Cerebellar cortex (tissue), 1 donor: ENCODE results near the gene PLCXD1.
"Not testable (repeated sequence)": the region's sequence is repeated elsewhere in the genome, so short reads cannot be mapped to it uniquely, and the experiment has no call there.

ENCODE experiments used
- DNase-seq: peaks from one replicate; pipeline ENCODE4 v3.0.0-alpha.2; 2015; ENCODE audit warnings: low spot score

PLCXD1 gene

DNA sequence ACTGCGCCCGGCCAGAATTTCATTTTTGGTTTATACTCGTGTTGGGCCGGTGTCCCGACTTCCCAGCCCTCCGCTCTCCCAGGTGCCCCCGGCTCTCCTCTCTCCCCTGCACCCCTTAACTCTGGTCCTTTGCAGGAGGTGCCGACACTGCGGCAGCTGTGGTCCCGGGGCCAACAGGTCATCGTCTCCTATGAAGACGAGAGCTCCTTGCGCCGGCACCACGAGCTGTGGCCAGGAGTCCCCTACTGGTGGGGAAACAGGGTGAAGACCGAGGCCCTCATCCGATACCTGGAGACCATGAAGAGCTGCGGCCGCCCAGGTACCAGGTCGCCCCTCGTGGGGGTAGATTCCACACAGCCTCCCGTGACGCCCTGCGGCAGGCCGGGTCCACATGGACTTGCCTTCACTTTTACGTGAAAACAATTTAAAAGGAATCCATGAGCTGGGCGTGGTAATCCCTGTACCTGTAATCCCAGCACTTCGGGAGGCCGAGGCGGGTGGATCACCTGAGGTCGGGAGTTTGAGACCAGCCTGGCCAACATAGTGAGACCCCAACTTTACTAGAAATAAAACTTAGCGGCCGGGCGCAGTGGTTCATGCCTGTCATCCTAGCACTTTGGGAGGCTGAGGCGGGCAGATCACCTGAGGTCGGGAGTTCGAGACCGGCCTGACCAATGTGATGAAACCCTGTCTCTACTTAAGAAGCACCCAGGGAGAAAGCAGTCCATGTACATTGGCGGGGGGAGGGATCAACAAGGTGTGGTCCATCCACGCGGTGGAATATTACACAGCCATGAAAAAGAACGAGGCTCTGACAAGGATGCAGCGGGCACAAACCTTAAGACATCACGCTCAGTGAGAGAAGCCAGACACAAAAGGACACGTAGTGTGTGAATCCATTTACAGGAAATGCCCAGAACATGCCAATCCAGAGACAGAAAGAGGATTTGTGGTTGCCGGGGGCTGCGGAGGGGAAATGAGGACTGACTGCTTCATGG is 12.0 kb downstream of the PLCXD1 start:
- DNase-seq, result no peak

DNA sequence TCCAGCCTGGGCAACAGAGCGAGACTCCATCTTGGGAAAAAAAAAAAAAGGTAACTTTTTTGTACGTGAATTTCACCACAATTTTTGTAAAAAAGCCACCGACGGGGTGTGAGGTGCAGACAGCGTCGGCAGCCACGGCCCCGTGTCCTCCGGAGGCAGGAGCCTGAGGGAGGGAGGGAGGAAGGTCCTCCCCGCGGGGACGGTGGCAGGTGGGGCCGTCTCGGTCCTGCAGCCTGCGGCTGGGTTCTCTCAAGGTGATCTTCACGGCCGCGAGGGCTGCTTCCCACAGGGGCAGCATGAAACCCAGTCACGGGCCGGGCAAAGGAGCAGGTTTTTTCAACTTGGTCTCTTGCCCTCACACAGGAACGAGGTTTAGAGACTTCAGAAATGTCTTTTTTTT is 14.0 kb downstream of the PLCXD1 start:
- no peak for DNase-seq

GRCh38 chrX:298993-299392 is 17.8 kb downstream of the PLCXD1 start:
- no peak for DNase-seq

DNA sequence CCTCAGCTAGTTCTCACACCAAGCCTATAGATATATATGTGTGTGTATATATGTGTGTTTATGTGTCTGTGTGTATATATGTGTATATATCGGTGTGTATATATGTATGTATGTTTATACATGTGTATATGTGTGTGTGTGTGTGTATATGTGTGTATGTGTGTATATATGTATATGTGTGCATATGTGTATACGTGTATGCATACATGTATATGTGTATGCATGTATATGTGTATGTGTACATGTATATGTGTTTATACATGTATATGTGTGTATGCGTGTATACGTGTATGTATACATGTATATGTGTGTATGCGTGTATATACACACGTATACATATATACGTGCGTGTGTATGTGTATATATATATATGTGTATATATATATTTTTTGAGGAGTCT is 19.2 kb downstream of the PLCXD1 start:
- DNase-seq, result no peak

DNA sequence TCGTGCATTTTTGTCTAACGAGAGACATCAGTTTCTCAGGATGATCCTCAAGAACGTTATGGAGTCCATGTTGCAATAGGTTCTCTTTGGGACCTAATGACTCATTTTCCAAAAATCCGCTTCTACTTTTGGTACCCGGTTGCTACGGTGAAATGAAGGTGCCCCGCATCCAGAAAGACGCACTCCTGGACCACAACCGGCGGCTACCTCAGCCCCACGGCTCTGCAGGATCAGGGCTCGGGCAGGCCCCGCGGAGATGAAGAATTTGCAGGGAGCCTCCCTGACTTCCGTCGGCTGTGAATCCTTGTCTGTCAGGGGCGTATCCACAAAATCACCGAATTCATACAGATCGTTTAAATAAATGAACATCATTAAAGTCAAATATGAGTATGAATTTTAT is 21.8 kb downstream of the PLCXD1 start:
- no peak for DNase-seq

DNA sequence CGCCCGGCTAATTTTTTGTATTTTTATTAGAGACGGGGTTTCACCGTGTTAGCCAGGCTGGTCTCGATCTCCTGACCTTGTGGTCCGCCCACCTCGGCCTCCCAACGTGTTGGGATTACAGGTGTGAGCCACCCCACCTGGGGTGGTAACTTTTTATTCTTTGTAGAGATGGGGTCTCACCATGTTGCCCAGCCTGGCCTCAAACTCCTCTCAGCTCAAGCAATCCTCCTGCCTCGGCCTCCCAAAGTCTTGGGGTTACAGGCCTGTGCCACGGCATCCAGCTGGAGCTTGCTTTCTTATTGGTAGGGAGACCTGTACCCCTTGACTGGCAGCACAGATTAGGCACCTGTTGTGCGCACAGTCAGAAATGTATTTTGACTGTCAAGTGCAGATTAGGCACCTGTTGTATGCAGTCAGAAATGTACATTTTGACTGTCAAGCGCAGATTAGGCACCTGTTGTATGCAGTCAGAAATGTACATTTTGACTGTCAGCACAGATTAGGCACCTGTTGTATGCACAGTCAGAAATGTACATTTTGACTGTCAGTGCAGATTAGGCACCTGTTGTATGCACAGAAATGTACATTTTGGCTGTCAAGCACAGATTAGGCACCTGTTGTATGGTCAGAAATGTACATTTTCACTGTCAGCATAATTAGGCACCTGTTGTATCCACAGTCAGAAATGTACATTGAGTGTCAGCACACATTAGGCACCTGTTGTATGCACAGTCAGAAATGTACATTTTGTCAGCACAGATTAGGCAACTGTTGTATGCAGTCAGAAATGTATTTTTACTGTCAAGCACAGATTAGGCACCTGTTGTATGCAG is 24.8 kb downstream of the PLCXD1 start:
- not testable (repeated sequence) for DNase-seq

DNA sequence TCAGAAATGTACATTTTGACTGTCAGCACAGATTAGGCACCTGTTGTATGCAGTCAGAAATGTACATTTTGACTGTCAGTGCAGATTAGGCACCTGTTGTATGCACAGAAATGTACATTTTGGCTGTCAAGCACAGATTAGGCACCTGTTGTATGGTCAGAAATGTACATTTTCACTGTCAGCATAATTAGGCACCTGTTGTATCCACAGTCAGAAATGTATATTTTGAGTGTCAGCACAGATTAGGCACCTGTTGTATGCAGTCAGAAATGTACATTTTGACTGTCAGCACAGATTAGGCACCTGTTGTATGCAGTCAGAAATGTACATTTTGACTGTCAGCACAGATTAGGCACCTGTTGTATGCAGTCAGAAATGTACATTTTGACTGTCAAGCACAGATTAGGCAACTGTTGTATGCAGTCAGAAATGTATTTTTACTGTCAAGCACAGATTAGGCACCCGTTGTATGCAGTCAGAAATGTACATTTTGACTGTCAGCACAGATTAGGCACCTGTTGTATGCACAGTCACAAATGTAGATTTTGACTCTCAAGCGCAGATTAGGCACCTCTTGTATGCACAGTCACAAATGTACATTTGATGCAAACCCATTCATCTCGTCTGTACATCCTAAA is 25.6 kb downstream of the PLCXD1 start:
- DNase-seq, result not testable (repeated sequence)

- no peak for DNase-seq
These were observed 26.3 kb downstream of the PLCXD1 start for GRCh38 chrX:307261-308111.

DNA sequence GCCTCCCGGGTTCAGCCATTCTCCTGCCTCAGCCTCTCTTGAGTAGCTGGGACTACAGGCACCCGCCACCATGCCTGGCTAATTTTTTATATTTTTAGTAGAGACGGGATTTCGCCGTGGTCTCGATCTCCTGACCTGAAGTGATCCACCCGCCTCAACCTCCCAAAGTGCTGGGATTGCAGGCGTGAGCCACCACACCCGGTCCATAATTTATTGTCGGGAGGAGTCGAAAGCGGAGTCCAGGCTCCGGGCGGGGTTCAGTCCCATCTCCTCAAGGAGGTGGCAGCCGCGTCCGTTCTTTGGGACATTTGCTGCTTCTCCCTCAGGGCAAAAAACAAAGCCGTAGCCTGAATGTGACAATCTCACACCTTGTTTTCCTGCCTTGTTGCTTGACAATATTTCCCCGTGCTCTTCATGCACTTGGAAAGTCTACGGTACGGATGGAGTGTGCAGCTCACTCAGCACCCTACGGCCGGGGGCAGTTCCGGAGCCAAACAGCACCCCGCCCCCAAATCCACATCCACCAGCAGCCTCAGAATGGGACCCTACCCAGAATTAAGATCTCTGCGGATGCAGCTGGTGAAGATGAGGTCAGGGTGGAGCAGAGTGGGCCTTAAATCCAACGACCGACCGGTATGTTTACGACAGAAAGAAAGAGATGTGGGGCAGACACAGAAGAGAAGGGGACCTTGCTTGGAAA is 27.8 kb downstream of the PLCXD1 start:
- no peak for DNase-seq

GRCh38 chrX:310621-311155 is 29.5 kb downstream of the PLCXD1 start:
- DNase-seq, result no peak

GRCh38 chrX:311156-312129 is 30.3 kb downstream of the PLCXD1 start:
- DNase-seq, result no peak

DNA sequence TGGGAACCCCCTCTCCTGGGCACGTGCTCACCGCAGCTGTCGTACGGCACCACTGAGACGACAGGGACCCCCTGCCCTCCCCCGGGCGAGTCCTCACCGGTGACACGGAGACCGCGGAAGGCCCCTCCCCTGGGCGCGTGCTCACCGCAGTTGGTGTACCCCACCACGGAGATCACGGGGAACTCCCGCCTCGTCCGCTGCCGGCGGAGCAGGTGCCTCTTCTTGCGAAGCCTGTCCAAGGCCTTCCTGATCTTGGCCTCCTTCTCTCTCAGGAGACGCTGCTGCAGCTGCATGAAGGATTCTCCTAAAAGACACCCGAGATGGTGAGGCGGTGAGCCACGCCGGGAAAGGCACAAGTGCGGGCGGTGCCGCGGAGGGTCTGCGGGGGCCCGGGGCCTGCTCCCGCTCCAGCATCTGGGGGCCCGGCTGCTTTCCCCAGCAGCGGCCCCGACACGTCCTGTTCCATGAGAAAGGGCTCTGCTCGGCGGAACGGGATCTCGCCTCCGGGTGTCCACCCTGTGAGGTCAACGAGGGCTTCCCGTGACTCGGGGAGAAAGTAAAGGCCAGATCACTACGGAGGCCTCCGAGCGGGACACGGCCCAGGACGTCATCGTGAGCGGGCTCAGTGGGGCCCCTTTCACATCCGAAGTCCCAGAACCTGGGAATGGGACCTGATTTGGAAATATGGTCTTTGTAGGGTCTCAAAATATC is 31.6 kb downstream of the PLCXD1 start:
- no peak for DNase-seq

GRCh38 chrX:313546-313945 is 32.4 kb downstream of the PLCXD1 start:
- DNase-seq, result no peak

DNA sequence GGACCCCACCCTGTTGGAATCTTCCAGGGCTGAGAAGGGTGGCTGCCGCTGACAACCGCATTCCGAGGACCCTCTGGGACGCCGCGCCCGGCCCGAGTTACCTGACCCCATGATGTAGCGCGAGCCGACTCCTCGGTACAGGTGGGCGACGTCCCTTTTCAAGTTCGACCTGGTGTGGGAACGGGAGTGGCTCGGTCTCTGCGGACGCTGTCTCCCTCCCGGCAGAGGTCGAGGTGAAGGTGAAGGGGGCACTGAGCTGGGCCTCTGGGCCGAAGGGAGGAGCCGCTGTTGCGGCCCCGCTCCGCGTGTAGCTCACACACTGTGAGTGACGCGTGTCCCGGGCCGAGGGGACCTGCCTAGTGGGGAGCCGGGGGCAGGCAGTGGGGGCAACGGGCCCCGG is 32.9 kb downstream of the PLCXD1 start:
- no peak for DNase-seq

DNA sequence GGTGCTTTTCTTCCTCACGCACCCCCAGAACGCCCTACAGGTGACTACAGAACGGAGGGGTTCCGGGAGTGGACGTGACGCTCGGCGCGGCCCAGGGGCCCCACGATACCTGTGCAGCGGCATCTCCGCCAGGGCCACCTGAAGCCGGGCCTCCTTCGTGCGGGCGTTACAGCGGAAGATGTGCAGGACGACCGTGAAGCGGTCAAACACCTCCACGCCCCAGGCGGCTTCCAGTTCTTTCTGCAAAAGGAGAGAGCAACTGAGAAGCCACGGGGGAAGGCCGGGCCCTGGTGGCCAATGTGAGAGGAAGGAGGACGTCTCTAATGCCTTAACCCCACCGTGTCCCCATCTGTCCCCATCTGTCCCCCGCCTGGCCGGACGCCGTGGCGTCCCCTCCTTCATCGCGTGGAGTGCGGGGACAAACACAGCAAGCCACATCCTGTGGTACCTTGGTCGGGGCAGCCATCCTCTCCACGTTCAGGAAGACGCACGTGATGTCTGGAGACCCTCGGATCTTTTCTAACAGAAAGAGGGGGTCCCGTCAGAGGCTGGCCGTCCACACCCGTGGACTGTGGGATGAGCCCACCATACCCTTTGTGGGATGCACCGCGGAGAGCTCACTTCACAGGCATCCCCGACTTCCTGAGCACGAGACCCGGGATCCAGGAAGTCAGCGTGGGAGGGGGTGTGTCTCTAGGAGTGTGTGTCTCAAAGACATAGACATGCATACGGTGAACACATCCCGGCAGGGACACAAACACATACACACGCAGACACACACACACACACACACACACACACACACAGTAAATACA is 33.8 kb downstream of the PLCXD1 start:
- DNase-seq, result no peak

GRCh38 chrX:316351-317325 is 35.5 kb downstream of the PLCXD1 start:
- no peak for DNase-seq
